Astrocyte (in vitro differentiated cells and primary cell): ENCODE results near the gene AGPAT4. TPM values are rescaled to one million over a fixed set of nuclear protein-coding genes. Genes with fewer than 3 reads are reported as not detected.

Experiments used
- DNase-seq: peaks from one replicate; pipeline ENCODE4 v3.0.0-alpha.2; 2010; ENCODE audit warnings: low read depth
- FAIRE-seq: peaks from 2 replicates; lab custom pipeline; 2011; peaks lifted over from hg19 to GRCh38; lab: Jason Lieb, UNC
- H2AFZ ChIP-seq: 2 replicates; pipeline ENCODE4 v1.6.0; 2012; ENCODE audit warnings: low read depth, low read length, inconsistent platforms
- H3K27ac ChIP-seq: 2 replicates; pipeline ENCODE4 v1.5.1; 2011; ENCODE audit warnings: low read depth, low read length, inconsistent platforms
- H3K27me3 ChIP-seq: 2 replicates; pipeline ENCODE4 v1.6.0; 2011; ENCODE audit warnings: low read length, inconsistent platforms; ENCODE audit not compliant: insufficient read depth
- H3K36me3 ChIP-seq: 2 replicates; pipeline ENCODE4 v1.5.1; 2011; ENCODE audit warnings: low read length, inconsistent platforms; ENCODE audit not compliant: insufficient read depth
- H3K4me1 ChIP-seq: 2 replicates; pipeline ENCODE4 v1.5.1; 2011; ENCODE audit warnings: low read length, inconsistent platforms; ENCODE audit not compliant: insufficient read depth
- H3K4me2 ChIP-seq: 2 replicates; pipeline ENCODE4 v1.6.0; 2012; ENCODE audit warnings: low read length, inconsistent platforms
- H3K4me3 ChIP-seq: 2 replicates; pipeline ENCODE4 v1.5.1; 2011; ENCODE audit warnings: low read depth, mild to moderate bottlenecking, low read length, inconsistent platforms; ENCODE audit not compliant: insufficient read depth
- H3K79me2 ChIP-seq: 2 replicates; pipeline ENCODE4 v1.6.0; 2012; ENCODE audit warnings: mild to moderate bottlenecking, low read length, inconsistent platforms; ENCODE audit not compliant: insufficient read depth
- H3K9ac ChIP-seq: 2 replicates; pipeline ENCODE4 v1.6.0; 2012; ENCODE audit warnings: mild to moderate bottlenecking, low read length, inconsistent platforms
- H3K9me3 ChIP-seq: 2 replicates; pipeline ENCODE4 v1.5.1; 2012; ENCODE audit warnings: low read depth, mild to moderate bottlenecking, low read length, inconsistent platforms; ENCODE audit not compliant: insufficient read depth
- H4K20me1 ChIP-seq: 2 replicates; pipeline ENCODE4 v1.6.0; 2012; ENCODE audit warnings: low read length, inconsistent platforms; ENCODE audit not compliant: insufficient read depth
- H3K27ac Mint-ChIP-seq: one replicate; pipeline ENCODE4 v1.8.0; 2021; ENCODE audit warnings: mild to moderate bottlenecking, mixed read lengths; ENCODE audit not compliant: unreplicated experiment
- H3K27me3 Mint-ChIP-seq: one replicate; pipeline ENCODE4 v1.8.0; 2021; ENCODE audit warnings: low read depth, mixed read lengths; ENCODE audit not compliant: unreplicated experiment
- H3K36me3 Mint-ChIP-seq: one replicate; pipeline ENCODE4 v1.8.0; 2021; ENCODE audit warnings: low read depth, mixed read lengths; ENCODE audit not compliant: unreplicated experiment
- H3K4me1 Mint-ChIP-seq: one replicate; pipeline ENCODE4 v1.8.0; 2021; ENCODE audit warnings: low read depth, mixed read lengths; ENCODE audit not compliant: unreplicated experiment
- H3K4me3 Mint-ChIP-seq: one replicate; pipeline ENCODE4 v1.8.0; 2021; ENCODE audit warnings: mild to moderate bottlenecking, moderate library complexity, mixed read lengths; ENCODE audit not compliant: unreplicated experiment
- H3K9me3 Mint-ChIP-seq: one replicate; pipeline ENCODE4 v1.8.0; 2021; ENCODE audit warnings: mild to moderate bottlenecking, mixed read lengths; ENCODE audit not compliant: unreplicated experiment
- CTCF ChIP-seq: IDR thresholded peaks from 2 replicates; pipeline ENCODE4 v1.5.1; 2011; ENCODE audit warnings: low read depth, mild to moderate bottlenecking, inconsistent platforms, low read length, moderate library complexity; ENCODE audit not compliant: insufficient read depth
- EZH2 ChIP-seq: IDR thresholded peaks from 2 replicates; pipeline ENCODE4 v1.6.1; 2012; ENCODE audit warnings: mild to moderate bottlenecking, low read length, inconsistent platforms; ENCODE audit not compliant: insufficient read depth
- total RNA-seq: library from RNA; stranded (reverse); gene quantifications from 2 replicates; pipeline ENCODE4 v1.2.1, GENCODE V29; 2021

Gene AGPAT4
- total RNA-seq, 1 donor from 2014 or later = 27.2 TPM

GRCh38 chr6:161128230-161128629 lies 145.6 kb downstream of the AGPAT4 start:
- no peaks in the 10 kb centered on the region for H3K27me3 ChIP-seq
- Mint-ChIP-seq H3K27ac (peak overlapping the region; percentile 71), H3K4me3 (no peak overlapping the region), H3K27me3 (no peaks in the 10 kb centered on the region), H3K9me3 (peaks cover 38% of the 10 kb centered on the region), H3K4me1 (peaks cover 6% of the 10 kb centered on the region), H3K36me3 (peaks cover 71% of the 10 kb centered on the region)
- H3K4me3 ChIP-seq = peak overlapping the region; percentile 7
- H3K79me2 ChIP-seq = no peaks in the 10 kb centered on the region
- no peaks in the 10 kb centered on the region for H4K20me1 ChIP-seq
- no peak for DNase-seq
- no peak overlapping the region for H3K4me2 ChIP-seq
- H2AFZ ChIP-seq = no peak overlapping the region
- FAIRE-seq = no peak
- H3K36me3 ChIP-seq = no peaks in the 10 kb centered on the region
- no peaks in the 10 kb centered on the region for H3K4me1 ChIP-seq
- peak overlapping the region; percentile 85 for H3K27ac ChIP-seq
- H3K9ac ChIP-seq = peak overlapping the region; percentile 54
- H3K9me3 ChIP-seq = peaks cover 4% of the 10 kb centered on the region
- TF ChIP-seq CTCF = no peak
- no peak for TF ChIP-seq EZH2

- no peak overlapping the region for H3K4me2 ChIP-seq
- DNase-seq (no peak), FAIRE-seq (no peak)
- TF ChIP-seq EZH2 = no peak
- no peak for TF ChIP-seq CTCF
- H3K36me3 ChIP-seq = no peaks in the 10 kb centered on the region
- H3K4me3 ChIP-seq = no peak overlapping the region
- H3K4me1 ChIP-seq = no peaks in the 10 kb centered on the region
- Mint-ChIP-seq H3K27me3 (no peaks in the 10 kb centered on the region), H3K9me3 (peaks cover 42% of the 10 kb centered on the region), H3K27ac (peak overlapping the region; percentile 10), H3K4me3 (no peak overlapping the region), H3K4me1 (peaks cover 6% of the 10 kb centered on the region), H3K36me3 (peaks cover 75% of the 10 kb centered on the region)
- no peaks in the 10 kb centered on the region for H3K27me3 ChIP-seq
- no peaks in the 10 kb centered on the region for H4K20me1 ChIP-seq
- H3K79me2 ChIP-seq = no peaks in the 10 kb centered on the region
- peaks cover 4% of the 10 kb centered on the region for H3K9me3 ChIP-seq
- no peak overlapping the region for H2AFZ ChIP-seq
- no peak overlapping the region for H3K27ac ChIP-seq
- H3K9ac ChIP-seq = no peak overlapping the region
Measured at GRCh38 chr6:161127071-161127740, 146.7 kb downstream of the AGPAT4 start.

- H3K27me3 Mint-ChIP-seq = no peaks in the 10 kb centered on the region
Measured at GRCh38 chr6:161125591-161125990, 148.3 kb downstream of the AGPAT4 start.

More at GRCh38 chr6:161125591-161125990, 148.3 kb downstream of the AGPAT4 start:
- DNase-seq = no peak
- FAIRE-seq = no peak
- Histone ChIP-seq H3K4me3 (no peak overlapping the region), H3K4me1 (no peaks in the 10 kb centered on the region), H3K27me3 (no peaks in the 10 kb centered on the region), H3K4me2 (no peak overlapping the region), H3K9me3 (peaks cover 4% of the 10 kb centered on the region), H3K9ac (no peak overlapping the region), H3K27ac (no peak overlapping the region), H4K20me1 (no peaks in the 10 kb centered on the region), H3K79me2 (no peaks in the 10 kb centered on the region), H2AFZ (no peak overlapping the region), H3K36me3 (no peaks in the 10 kb centered on the region)
- peaks cover 68% of the 10 kb centered on the region for H3K36me3 Mint-ChIP-seq
- H3K4me1 Mint-ChIP-seq = peaks cover 6% of the 10 kb centered on the region
- H3K27ac Mint-ChIP-seq = no peak overlapping the region
- H3K4me3 Mint-ChIP-seq = no peak overlapping the region
- TF ChIP-seq CTCF (no peak), EZH2 (no peak)
- H3K9me3 Mint-ChIP-seq = peaks cover 46% of the 10 kb centered on the region
